Hematopoietic multipotent progenitor cell treated with erythropoietin and hydrocortisone succinate and interleukin-3 and kit ligand, for 4 days (in vitro differentiated cells): ENCODE results near the gene PLA2G7.
"Not testable (repeated sequence)": the region's sequence is repeated elsewhere in the genome, so short reads cannot be mapped to it uniquely, and the experiment has no call there.

Experiments used
- DNase-seq: peaks from one replicate; pipeline ENCODE4 v3.0.0-alpha.2; 2015

The PLA2G7 gene

GRCh38 chr6:46734867-46735719, at the start of gene PLA2G7:
PLA2G7 (minus strand) TSS chr6:46735375; CDS start chr6:46722891, 12,484 bp downstream.
- peak; percentile 33 for DNase-seq

- DNase-seq: no peak
Measured at GRCh38 chr6:46784535-46784934, 49.4 kb upstream of the PLA2G7 start.

- peak; percentile 83 for DNase-seq
Measured at GRCh38 chr6:46781478-46782378, 46.6 kb upstream of the PLA2G7 start.

- DNase-seq: no peak
Measured at GRCh38 chr6:46777476-46778346, 42.5 kb upstream of the PLA2G7 start.

GRCh38 chr6:46776070-46776712, 41.0 kb upstream of the PLA2G7 start:
- no peak for DNase-seq

GRCh38 chr6:46774736-46775135, 39.6 kb upstream of the PLA2G7 start:
- not testable (repeated sequence) for DNase-seq

- DNase-seq: peak; percentile 41
Measured at GRCh38 chr6:46773201-46773855, 38.2 kb upstream of the PLA2G7 start.

GRCh38 chr6:46772762-46773161, 37.6 kb upstream of the PLA2G7 start:
- DNase-seq: peak; percentile 83

GRCh38 chr6:46772016-46772415, 36.8 kb upstream of the PLA2G7 start:
- DNase-seq: peak; percentile 19

- no peak for DNase-seq
Measured at GRCh38 chr6:46764961-46765360, 29.8 kb upstream of the PLA2G7 start.

- DNase-seq: not testable (repeated sequence)
Measured at GRCh38 chr6:46764280-46764679, 29.1 kb upstream of the PLA2G7 start.

- no peak for DNase-seq
Measured at GRCh38 chr6:46763466-46763865, 28.3 kb upstream of the PLA2G7 start.

GRCh38 chr6:46760925-46761324, 25.8 kb upstream of the PLA2G7 start:
- peak; percentile 7 for DNase-seq

- DNase-seq: no peak
Measured at GRCh38 chr6:46758960-46759753, 24.0 kb upstream of the PLA2G7 start.

- DNase-seq: no peak
Measured at GRCh38 chr6:46757214-46757596, 22.0 kb upstream of the PLA2G7 start.

- no peak for DNase-seq
Measured at GRCh38 chr6:46756469-46757213, 21.5 kb upstream of the PLA2G7 start.

- no peak for DNase-seq
Measured at GRCh38 chr6:46755865-46756264, 20.7 kb upstream of the PLA2G7 start.

GRCh38 chr6:46751658-46752057, 16.5 kb upstream of the PLA2G7 start:
- DNase-seq: no peak

- no peak for DNase-seq
Measured at GRCh38 chr6:46749731-46750130, 14.6 kb upstream of the PLA2G7 start.

- no peak for DNase-seq
Measured at GRCh38 chr6:46748940-46749503, 13.8 kb upstream of the PLA2G7 start.
